HepG2 (cell line): ENCODE data around the gene SCFD2. TPM values are rescaled to one million over a fixed set of nuclear protein-coding genes. Genes with fewer than 3 reads are reported as not detected.

Experiments used
- ATAC-seq: fragments of 200-7000 bp; cut with Tn5 transposase; 3 replicates; pipeline ENCODE4 v1.9.1; 2020; ENCODE audit warnings: mild to moderate bottlenecking, moderate library complexity
- BruUV-seq: library from RNA; stranded (reverse); fragments of 400-500 nt; replicated peaks from 2 replicates; lab custom pipeline; 2021; lab: Mats Ljungman, UMichigan
- CTCF ChIA-PET: fragments of 300-600 bp; formaldehyde crosslinking; extraction: SDS; loops from one replicate; lab custom pipeline; 2021; ENCODE audit warnings: low total read pairs, inconsistent platforms, low intra/inter-chr PET ratio; lab: Yijun Ruan, JAX
- POLR2A ChIA-PET: fragments of 350-600 bp; sonication (Branson Sonifier 250); formaldehyde crosslinking; loops from one replicate; lab custom pipeline; 2020; ENCODE audit warnings: antibody characterized with exemption, inconsistent platforms; lab: Yijun Ruan, JAX
- DNase-seq: peaks from one replicate; pipeline ENCODE4 v3.0.0-alpha.2; 2015; ENCODE audit warnings: low spot score
- FAIRE-seq: peaks from 3 replicates; lab custom pipeline; 2011; peaks lifted over from hg19 to GRCh38; lab: Jason Lieb, UNC
- H2AFZ ChIP-seq: one replicate; pipeline ENCODE4 v1.6.1; 2011; ENCODE audit warnings: low read length, inconsistent platforms
- H3K27ac ChIP-seq: fragments of 300-600 bp; 3 replicates; pipeline ENCODE4 v1.8.0; 2011; ENCODE audit warnings: mixed run types, mild to moderate bottlenecking, mixed read lengths, low read length, inconsistent platforms; ENCODE audit not compliant: insufficient read depth; ENCODE audit errors: extremely low read length
- H3K27me3 ChIP-seq, 2 experiments: fragments of 200-600 bp in 1 of 2; 2 replicates in 1 of 2; 3 replicates in 1 of 2; pipeline versions ENCODE4 v1.6.0 to v1.8.0; 2011; ENCODE audit warnings: low read length in 2 of 2, mild to moderate bottlenecking in 2 of 2, moderate library complexity in 2 of 2, inconsistent platforms in 1 of 2; ENCODE audit not compliant: insufficient read depth in 2 of 2, control insufficient read depth in 1 of 2
- H3K36me3 ChIP-seq, 2 experiments: fragments of 200-600 bp in 1 of 2; replicated peaks in 1 of 2; 2 replicates in 1 of 2; 3 replicates in 1 of 2; pipeline versions ENCODE4 v1.5.1 to v1.8.0; 2011; ENCODE audit warnings: low read length in 2 of 2, inconsistent platforms in 1 of 2; ENCODE audit not compliant: insufficient read depth in 2 of 2, control insufficient read depth in 1 of 2
- H3K4me1 ChIP-seq: 2 replicates; pipeline ENCODE4 v1.5.1; 2012; ENCODE audit warnings: low read length, inconsistent platforms; ENCODE audit not compliant: insufficient read depth
- H3K4me2 ChIP-seq: 2 replicates; pipeline ENCODE4 v1.6.0; 2011; ENCODE audit warnings: low read depth, low read length, inconsistent platforms
- H3K4me3 ChIP-seq, 3 experiments: fragments of 200-600 bp in 1 of 3; sonication (generic), shearing (Covaris generic) in 1 of 3; replicated peaks in 1 of 3; 2 replicates each; pipeline ENCODE4 v1.5.1; 2011 to 2016; ENCODE audit warnings: low read length in 3 of 3, inconsistent platforms in 2 of 3, low read depth in 2 of 3, mild to moderate bottlenecking in 2 of 3, control low read depth in 1 of 3, mixed read lengths in 1 of 3; ENCODE audit not compliant: insufficient read depth in 1 of 3
- H3K79me2 ChIP-seq: one replicate; pipeline ENCODE4 v1.6.1; 2011; ENCODE audit warnings: low read length, inconsistent platforms; ENCODE audit not compliant: insufficient read depth
- H3K9ac ChIP-seq: 2 replicates; pipeline ENCODE4 v1.6.0; 2011; ENCODE audit warnings: mild to moderate bottlenecking, low read depth, low read length, inconsistent platforms; ENCODE audit not compliant: insufficient read depth
- H3K9me3 ChIP-seq: 2 replicates; pipeline ENCODE4 v1.5.1; 2012; ENCODE audit warnings: mild to moderate bottlenecking, low read length
- H4K20me1 ChIP-seq: 2 replicates; pipeline ENCODE4 v1.6.0; 2011; ENCODE audit warnings: inconsistent platforms, mild to moderate bottlenecking, low read length, moderate library complexity; ENCODE audit not compliant: insufficient read depth
- ARNTL ChIP-seq: sonication (generic); formaldehyde crosslinking; IDR thresholded peaks from 2 replicates; pipeline ENCODE4 v1.4.0; 2020; ENCODE audit warnings: mild to moderate bottlenecking, missing genetic modification reagents
- BRCA1 ChIP-seq: sonication (generic); formaldehyde crosslinking; IDR thresholded peaks from 2 replicates; pipeline ENCODE4 v1.4.0; 2020; ENCODE audit warnings: missing genetic modification reagents
- EHMT2 ChIP-seq: fragments of 200-600 bp; sonication (generic); IDR thresholded peaks from 2 replicates; pipeline ENCODE4 v1.7.0; 2017; ENCODE audit warnings: antibody characterized with exemption, low read depth, low read length, borderline replicate concordance
- PHF5A ChIP-seq: IDR thresholded peaks from one replicate; pipeline ENCODE4 v1.6.1; 2018; ENCODE audit warnings: low read depth, missing genetic modification reagents; ENCODE audit not compliant: unreplicated experiment
- RBM39 ChIP-seq: fragments of 200-400 bp; formaldehyde crosslinking; IDR thresholded peaks from one replicate; pipeline ENCODE4 v1.6.1; 2018; ENCODE audit warnings: antibody characterized with exemption, mild to moderate bottlenecking, low read depth, low read length; ENCODE audit not compliant: poor library complexity, severe bottlenecking
- SRSF9 ChIP-seq: fragments of 200-400 bp; formaldehyde crosslinking; IDR thresholded peaks from 2 replicates; pipeline ENCODE4 v1.6.1; 2018; ENCODE audit warnings: borderline replicate concordance, mild to moderate bottlenecking, low read depth, low read length; ENCODE audit not compliant: insufficient read depth, poor library complexity, severe bottlenecking
- TBP ChIP-seq: sonication (generic); formaldehyde crosslinking; IDR thresholded peaks from 2 replicates; pipeline ENCODE4 v1.5.0; 2020; ENCODE audit warnings: missing genetic modification reagents
- WGBS: methylation state at CpG from one replicate; pipeline ENCODE4 v1.1.6; 2017; ENCODE audit warnings: low lambda C conversion rate; 5-methylcytosine and 5-hydroxymethylcytosine counted together
- in situ Hi-C: cut with HindIII; loops from 2 replicates; pipeline ENCODE4 v1.10.0; 2017; ENCODE audit warnings: low pct_unique_long_range_greater_than_20kb; ENCODE audit not compliant: extremely low pct_ligation_motif_present
- intact Hi-C: fragments of 100-400 bp; cut with micrococcal nuclease; formaldehyde crosslinking; loops from one replicate; pipeline ENCODE4 v1.10.0; 2022; ENCODE audit not compliant: unreplicated experiment
- polyA plus RNA-seq, 8 experiments: library from polyadenylated mRNA; depleted of rRNA in 3 of 8; stranded (reverse) in 7 of 8; unstranded in 1 of 8; fragments of >200 nt; fragmentation: Illumina TruSeq in 4 of 8; extraction: Trizol in 4 of 8; gene quantifications; 2 replicates each; pipeline versions ENCODE4 v1.2.1 to v1.2.3, GENCODE V29; 2011 to 2016; ENCODE audit warnings: low read depth in 4 of 8, missing spikeins in 1 of 8, mixed read lengths in 1 of 8; ENCODE audit not compliant: insufficient read depth in 1 of 8
- total RNA-seq, 5 experiments: library from RNA; depleted of rRNA; stranded (reverse); fragments of >200 nt; fragmentation: Illumina TruSeq; extraction: Trizol; gene quantifications; 2 replicates each; pipeline ENCODE4 v1.2.3, GENCODE V29; 2016; ENCODE audit warnings: low read depth in 1 of 5
- TF ChIP-seq, protein P1 (sequence below): sonication (generic); formaldehyde crosslinking; IDR thresholded peaks from 2 replicates; pipeline ENCODE4 v1.5.1; 2020; ENCODE audit warnings: mild to moderate bottlenecking, missing genetic modification reagents, borderline replicate concordance
- TF ChIP-seq, protein P2 (sequence below): sonication (generic); formaldehyde crosslinking; IDR thresholded peaks from 2 replicates; pipeline ENCODE4 v1.5.0; 2020; ENCODE audit warnings: missing genetic modification reagents, mild to moderate bottlenecking, borderline replicate concordance

The SCFD2 gene
- total and polyA plus RNA-seq, 2 of the 13 experiments (the other 11 are each of a cell fraction or from before 2014, with no cell fraction given): 4.6 to 15.6 TPM

DNA sequence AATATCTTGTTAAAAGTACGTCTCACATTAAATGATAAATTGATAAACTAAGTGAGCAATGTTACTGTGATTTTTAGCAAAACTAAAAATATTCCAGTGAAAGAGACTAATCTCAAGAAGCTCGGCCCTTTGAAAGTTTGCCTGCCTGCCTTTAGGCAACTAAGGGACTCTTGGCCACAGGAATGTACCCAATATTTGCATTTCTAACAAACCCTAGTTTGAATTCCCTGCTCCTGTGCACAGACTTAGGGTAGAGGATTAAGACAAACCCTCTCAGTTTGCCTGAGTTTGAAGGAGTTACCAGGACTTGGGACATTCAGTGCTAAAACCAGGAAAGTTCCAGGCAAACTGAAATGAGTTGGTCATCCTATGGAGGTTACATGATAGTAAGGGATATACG, 157.1 kb downstream of the SCFD2 start:
- WGBS: 64% methylated on average over 3 of the region's 3 CpGs
- ATAC-seq: peak; percentile 44
- DNase-seq: peak; percentile 25
- Histone ChIP-seq H3K27me3 (no peaks in the 10 kb centered on the region), H3K27ac (no peak overlapping the region), H3K36me3 (no peaks in the 10 kb centered on the region), H3K4me2 (no peak overlapping the region), H3K9me3 (no peaks in the 10 kb centered on the region), H3K79me2 (no peaks in the 10 kb centered on the region), H3K4me3 (no peak overlapping the region), H3K9ac (no peak overlapping the region), H4K20me1 (no peaks in the 10 kb centered on the region), H3K4me1 (peaks cover 12% of the 10 kb centered on the region), H2AFZ (no peak overlapping the region)
- ChIA-PET POLR2A (no interaction called here), CTCF (no interaction called here)
- no TSS peak for BruUV-seq
- intact Hi-C loops: loop anchor here (5.0 kb wide), 1 partner anchor 404 kb away; no protein-coding TSS in a partner anchor
- in situ Hi-C loops: no loop called here
- FAIRE-seq: no peak
- TF ChIP-seq ARNTL (CRISPR knock-in tag) (no peak), SRSF9 (no peak), TBP (CRISPR knock-in tag) (no peak), BRCA1 (CRISPR knock-in tag) (no peak), EHMT2 (no peak), PHF5A (CRISPR knock-in tag) (no peak), RBM39 (no peak)
- TF ChIP-seq, protein P1, sequence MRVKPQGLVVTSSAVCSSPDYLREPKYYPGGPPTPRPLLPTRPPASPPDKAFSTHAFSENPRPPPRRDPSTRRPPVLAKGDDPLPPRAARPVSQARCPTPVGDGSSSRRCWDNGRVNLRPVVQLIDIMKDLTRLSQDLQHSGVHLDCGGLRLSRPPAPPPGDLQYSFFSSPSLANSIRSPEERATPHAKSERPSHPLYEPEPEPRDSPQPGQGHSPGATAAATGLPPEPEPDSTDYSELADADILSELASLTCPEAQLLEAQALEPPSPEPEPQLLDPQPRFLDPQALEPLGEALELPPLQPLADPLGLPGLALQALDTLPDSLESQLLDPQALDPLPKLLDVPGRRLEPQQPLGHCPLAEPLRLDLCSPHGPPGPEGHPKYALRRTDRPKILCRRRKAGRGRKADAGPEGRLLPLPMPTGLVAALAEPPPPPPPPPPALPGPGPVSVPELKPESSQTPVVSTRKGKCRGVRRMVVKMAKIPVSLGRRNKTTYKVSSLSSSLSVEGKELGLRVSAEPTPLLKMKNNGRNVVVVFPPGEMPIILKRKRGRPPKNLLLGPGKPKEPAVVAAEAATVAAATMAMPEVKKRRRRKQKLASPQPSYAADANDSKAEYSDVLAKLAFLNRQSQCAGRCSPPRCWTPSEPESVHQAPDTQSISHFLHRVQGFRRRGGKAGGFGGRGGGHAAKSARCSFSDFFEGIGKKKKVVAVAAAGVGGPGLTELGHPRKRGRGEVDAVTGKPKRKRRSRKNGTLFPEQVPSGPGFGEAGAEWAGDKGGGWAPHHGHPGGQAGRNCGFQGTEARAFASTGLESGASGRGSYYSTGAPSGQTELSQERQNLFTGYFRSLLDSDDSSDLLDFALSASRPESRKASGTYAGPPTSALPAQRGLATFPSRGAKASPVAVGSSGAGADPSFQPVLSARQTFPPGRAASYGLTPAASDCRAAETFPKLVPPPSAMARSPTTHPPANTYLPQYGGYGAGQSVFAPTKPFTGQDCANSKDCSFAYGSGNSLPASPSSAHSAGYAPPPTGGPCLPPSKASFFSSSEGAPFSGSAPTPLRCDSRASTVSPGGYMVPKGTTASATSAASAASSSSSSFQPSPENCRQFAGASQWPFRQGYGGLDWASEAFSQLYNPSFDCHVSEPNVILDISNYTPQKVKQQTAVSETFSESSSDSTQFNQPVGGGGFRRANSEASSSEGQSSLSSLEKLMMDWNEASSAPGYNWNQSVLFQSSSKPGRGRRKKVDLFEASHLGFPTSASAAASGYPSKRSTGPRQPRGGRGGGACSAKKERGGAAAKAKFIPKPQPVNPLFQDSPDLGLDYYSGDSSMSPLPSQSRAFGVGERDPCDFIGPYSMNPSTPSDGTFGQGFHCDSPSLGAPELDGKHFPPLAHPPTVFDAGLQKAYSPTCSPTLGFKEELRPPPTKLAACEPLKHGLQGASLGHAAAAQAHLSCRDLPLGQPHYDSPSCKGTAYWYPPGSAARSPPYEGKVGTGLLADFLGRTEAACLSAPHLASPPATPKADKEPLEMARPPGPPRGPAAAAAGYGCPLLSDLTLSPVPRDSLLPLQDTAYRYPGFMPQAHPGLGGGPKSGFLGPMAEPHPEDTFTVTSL (CRISPR knock-in tag): no peak
- TF ChIP-seq, protein P2, sequence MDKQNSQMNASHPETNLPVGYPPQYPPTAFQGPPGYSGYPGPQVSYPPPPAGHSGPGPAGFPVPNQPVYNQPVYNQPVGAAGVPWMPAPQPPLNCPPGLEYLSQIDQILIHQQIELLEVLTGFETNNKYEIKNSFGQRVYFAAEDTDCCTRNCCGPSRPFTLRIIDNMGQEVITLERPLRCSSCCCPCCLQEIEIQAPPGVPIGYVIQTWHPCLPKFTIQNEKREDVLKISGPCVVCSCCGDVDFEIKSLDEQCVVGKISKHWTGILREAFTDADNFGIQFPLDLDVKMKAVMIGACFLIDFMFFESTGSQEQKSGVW (CRISPR knock-in tag): no peak
